Liver (tissue), 9 donors: Measurements from ENCODE around the gene TFR2. TPM values are rescaled to one million over a fixed set of nuclear protein-coding genes. Genes with fewer than 3 reads are reported as not detected.

Source experiments
- DNase-seq: peaks from one replicate; pipeline ENCODE4 v3.0.0-alpha.2; 2017; ENCODE audit warnings: low spot score
- H3K27ac ChIP-seq, 2 donors: one replicate each; pipeline ENCODE4 v1.7.0; 2013; ENCODE audit warnings: inconsistent platforms in 2 of 2, low read length in 2 of 2, control low read depth in 1 of 2, low read depth in 1 of 2, mild to moderate bottlenecking in 1 of 2
- H3K27me3 ChIP-seq, 4 donors: one replicate each; pipeline versions ENCODE4 v1.6.1 to v1.7.0; 2013; ENCODE audit warnings: low read length in 3 of 4, inconsistent platforms in 1 of 4, mild to moderate bottlenecking in 1 of 4, moderate library complexity in 1 of 4; ENCODE audit not compliant: control insufficient read depth in 4 of 4, insufficient read depth in 4 of 4
- H3K36me3 ChIP-seq, 4 donors: one replicate each; pipeline versions ENCODE4 v1.6.1 to v1.7.0; 2013; ENCODE audit warnings: low read length in 3 of 4, mild to moderate bottlenecking in 3 of 4, low read depth in 1 of 4, moderate library complexity in 1 of 4; ENCODE audit not compliant: control insufficient read depth in 4 of 4, insufficient read depth in 3 of 4
- H3K4me1 ChIP-seq, 4 donors: one replicate each; pipeline versions ENCODE4 v1.6.1 to v1.7.0; 2013; ENCODE audit warnings: low read length in 3 of 4, mild to moderate bottlenecking in 3 of 4, moderate library complexity in 1 of 4; ENCODE audit not compliant: control insufficient read depth in 4 of 4, insufficient read depth in 4 of 4
- H3K4me3 ChIP-seq, 3 donors: one replicate each; pipeline versions ENCODE4 v1.6.1 to v1.7.0; 2013; ENCODE audit warnings: low read length in 3 of 3, control low read depth in 1 of 3, low read depth in 1 of 3, mild to moderate bottlenecking in 1 of 3
- H3K9ac ChIP-seq, 2 donors: one replicate each; pipeline ENCODE4 v1.7.0; 2013; ENCODE audit warnings: low read length in 2 of 2, mild to moderate bottlenecking in 2 of 2, moderate library complexity in 2 of 2, control low read depth in 1 of 2, low read depth in 1 of 2
- H3K9me3 ChIP-seq, 4 donors: one replicate each; pipeline versions ENCODE4 v1.6.1 to v1.7.0; 2013; ENCODE audit warnings: low read length in 3 of 4; ENCODE audit not compliant: control insufficient read depth in 4 of 4
- CTCF ChIP-seq: fragments of 150-350 bp; IDR thresholded peaks from 2 replicates; pipeline ENCODE4 v1.5.1; 2017; ENCODE audit warnings: improper control_type of control experiment, low read depth, low read length; ENCODE audit not compliant: missing input control
- FOXA2 ChIP-seq: IDR thresholded peaks from 2 replicates; pipeline ENCODE4 v1.6.1; 2016; ENCODE audit warnings: antibody characterized with exemption
- HNF4A ChIP-seq, 2 donors: conservative IDR thresholded peaks; 2 replicates each; pipeline ENCODE4 v1.6.1; 2016; ENCODE audit warnings: antibody characterized with exemption in 2 of 2, mild to moderate bottlenecking in 2 of 2
- HNF4G ChIP-seq: IDR thresholded peaks from 2 replicates; pipeline ENCODE4 v1.6.1; 2016; ENCODE audit warnings: antibody characterized with exemption
- NR2F2 ChIP-seq: IDR thresholded peaks from 2 replicates; pipeline ENCODE4 v1.6.1; 2016; ENCODE audit warnings: antibody characterized with exemption
- RAD21 ChIP-seq, 2 donors: IDR thresholded peaks; 2 replicates each; pipeline ENCODE4 v1.6.1; 2016; ENCODE audit warnings: antibody characterized with exemption in 2 of 2, mild to moderate bottlenecking in 2 of 2
- REST ChIP-seq: IDR thresholded peaks from 2 replicates; pipeline ENCODE4 v1.6.1; 2016; ENCODE audit warnings: antibody characterized with exemption, mild to moderate bottlenecking
- SP1 ChIP-seq: IDR thresholded peaks from 2 replicates; pipeline ENCODE4 v1.6.1; 2018; ENCODE audit warnings: antibody characterized with exemption, mild to moderate bottlenecking
- YY1 ChIP-seq: IDR thresholded peaks from 2 replicates; pipeline ENCODE4 v1.6.1; 2016; ENCODE audit warnings: antibody characterized with exemption, mild to moderate bottlenecking
- WGBS: extraction: QIAGEN DNeasy Blood & Tissue Kit; methylation state at CpG from one replicate; pipeline ENCODE4 v1.1.7; 2013; 5-methylcytosine and 5-hydroxymethylcytosine counted together
- polyA plus RNA-seq, 2 donors: library from polyadenylated mRNA; stranded (reverse) in 1 of 2; unstranded in 1 of 2; fragments of 200-250 nt in 1 of 2; fragments of >200 nt in 1 of 2; fragmentation: Nextera tagmentation in 1 of 2; extraction: Ambion mirVana in 1 of 2; gene quantifications; one replicate each; pipeline versions ENCODE4 v1.2.1 to v1.2.3, GENCODE V29; 2013 to 2015
- total RNA-seq, 2 donors: library from RNA; depleted of rRNA; stranded (reverse); fragments of >200 nt; gene quantifications; one replicate each; pipeline ENCODE4 v1.2.3, GENCODE V29; 2014
- TF ChIP-seq, protein P1 (sequence below): IDR thresholded peaks from 2 replicates; pipeline ENCODE4 v1.6.1; 2016; ENCODE audit warnings: antibody characterized with exemption
- TF ChIP-seq, protein P2 (sequence below): IDR thresholded peaks from 2 replicates; pipeline ENCODE4 v1.6.1; 2016; ENCODE audit warnings: antibody characterized with exemption
- donor health status: healthy.
- donor health status: healthy.
- donor health status: healthy.
- donor health status: healthy.
- donor health status: healthy.

Gene TFR2
- total and polyA plus RNA-seq, 4 donors = 276 to 663 (median 356) TPM

- H3K4me1 ChIP-seq = peaks cover 8 to 39% (median 22%) of the 10 kb centered on the region in 4 donors
- H3K9ac ChIP-seq = no peak overlapping the region
- H3K27me3 ChIP-seq = no peaks in the 10 kb centered on the region
- 94% methylated on average over 12 of the region's 12 CpGs for WGBS
- no peak for DNase-seq
- TF ChIP-seq NR2F2 (no peak), HNF4G (no peak), RAD21 (IDR thresholded peaks at IDR 0.05) (no peak), FOXA2 (no peak), CTCF (no peak), SP1 (no peak), YY1 (no peak), HNF4A (conservative IDR thresholded peaks at IDR 0.05) (no peak)
- TF ChIP-seq, protein P1, sequence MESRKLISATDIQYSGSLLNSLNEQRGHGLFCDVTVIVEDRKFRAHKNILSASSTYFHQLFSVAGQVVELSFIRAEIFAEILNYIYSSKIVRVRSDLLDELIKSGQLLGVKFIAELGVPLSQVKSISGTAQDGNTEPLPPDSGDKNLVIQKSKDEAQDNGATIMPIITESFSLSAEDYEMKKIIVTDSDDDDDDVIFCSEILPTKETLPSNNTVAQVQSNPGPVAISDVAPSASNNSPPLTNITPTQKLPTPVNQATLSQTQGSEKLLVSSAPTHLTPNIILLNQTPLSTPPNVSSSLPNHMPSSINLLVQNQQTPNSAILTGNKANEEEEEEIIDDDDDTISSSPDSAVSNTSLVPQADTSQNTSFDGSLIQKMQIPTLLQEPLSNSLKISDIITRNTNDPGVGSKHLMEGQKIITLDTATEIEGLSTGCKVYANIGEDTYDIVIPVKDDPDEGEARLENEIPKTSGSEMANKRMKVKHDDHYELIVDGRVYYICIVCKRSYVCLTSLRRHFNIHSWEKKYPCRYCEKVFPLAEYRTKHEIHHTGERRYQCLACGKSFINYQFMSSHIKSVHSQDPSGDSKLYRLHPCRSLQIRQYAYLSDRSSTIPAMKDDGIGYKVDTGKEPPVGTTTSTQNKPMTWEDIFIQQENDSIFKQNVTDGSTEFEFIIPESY = no peak
- TF ChIP-seq, protein P2, sequence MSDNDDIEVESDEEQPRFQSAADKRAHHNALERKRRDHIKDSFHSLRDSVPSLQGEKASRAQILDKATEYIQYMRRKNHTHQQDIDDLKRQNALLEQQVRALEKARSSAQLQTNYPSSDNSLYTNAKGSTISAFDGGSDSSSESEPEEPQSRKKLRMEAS = no peak
- no peak overlapping the region for H3K4me3 ChIP-seq
- peak overlapping the region in 1 of 2 donors; percentile 60 for H3K27ac ChIP-seq
- no peaks in the 10 kb centered on the region for H3K36me3 ChIP-seq
- H3K9me3 ChIP-seq = no peaks in the 10 kb centered on the region
Observed at GRCh38 chr7:100606313-100606712, 35.0 kb downstream of the TFR2 start.

DNA sequence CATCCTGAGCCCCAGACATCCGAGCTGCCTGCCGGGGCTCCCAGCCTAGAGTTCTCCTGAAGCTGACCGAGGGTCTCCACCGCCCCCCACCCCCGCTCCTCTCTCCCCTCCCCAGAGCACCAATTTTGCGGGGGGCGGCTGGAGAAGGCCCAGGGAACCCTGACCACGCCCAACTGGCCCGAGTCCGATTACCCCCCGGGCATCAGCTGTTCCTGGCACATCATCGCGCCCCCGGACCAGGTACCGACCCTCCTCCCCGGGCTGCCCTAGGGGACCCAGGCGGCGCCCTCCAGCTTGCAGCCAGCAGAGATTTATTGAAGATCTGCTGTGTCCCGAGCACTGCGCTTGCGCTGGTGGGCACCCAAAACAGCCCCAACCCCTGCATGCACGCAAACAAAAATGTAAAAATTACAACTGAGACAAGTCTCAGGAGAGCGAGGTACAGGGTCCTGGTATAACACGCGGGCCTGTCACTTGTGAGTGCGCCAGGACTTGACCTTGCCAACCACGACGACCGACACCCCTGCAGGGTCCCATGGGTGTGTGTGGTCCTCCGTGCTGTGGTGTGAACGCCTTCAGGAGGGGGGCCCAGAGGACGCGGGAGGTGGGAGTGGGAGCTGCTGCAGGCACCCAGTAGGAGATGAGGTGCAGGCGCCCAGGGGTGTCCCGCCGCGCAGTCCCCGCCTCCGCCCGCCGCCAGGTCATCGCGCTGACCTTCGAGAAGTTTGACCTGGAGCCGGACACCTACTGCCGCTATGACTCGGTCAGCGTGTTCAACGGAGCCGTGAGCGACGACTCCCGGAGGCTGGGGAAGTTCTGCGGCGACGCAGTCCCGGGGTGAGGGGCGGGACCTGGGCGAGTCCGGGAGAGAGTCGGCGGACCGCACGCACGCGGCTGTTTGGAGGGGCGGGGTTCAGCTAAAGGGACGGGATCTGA, 36.1 kb downstream of the TFR2 start:
- Histone ChIP-seq H3K4me1 (peaks cover 8 to 37% (median 21%) of the 10 kb centered on the region in 4 donors), H3K4me3 (peak overlapping the region in 2 of 3 donors; percentile 64 to 74), H3K27ac (peak overlapping the region; percentile 60 to 67), H3K9me3 (no peaks in the 10 kb centered on the region), H3K27me3 (no peaks in the 10 kb centered on the region), H3K9ac (no peak overlapping the region), H3K36me3 (no peaks in the 10 kb centered on the region)
- DNase-seq = no peak
- no peak for TF ChIP-seq CTCF
- TF ChIP-seq, protein P2 = peak; percentile 22
- TF ChIP-seq REST = no peak
- peak; percentile 17 for TF ChIP-seq SP1
- peak in 1 of 2 donors; percentile 11 for TF ChIP-seq HNF4A (conservative IDR thresholded peaks at IDR 0.05)
- WGBS = 10% methylated on average over 68 of the region's 68 CpGs
